Stimulated activated CD8-positive, alpha-beta memory T cell treated with anti-CD3 and anti-CD28 coated beads, Interleukin-7, amount 100 ng/mL, for 48 hours (primary cell): Measurements from ENCODE around the gene IL21R.
"Not testable (repeated sequence)": the region's sequence is repeated elsewhere in the genome, so short reads cannot be mapped to it uniquely, and the experiment has no call there.

Experiments used
- DNase-seq, 2 donors: peaks; one replicate each; pipeline ENCODE4 v3.0.0-alpha.2; 2020; ENCODE audit warnings: low read depth in 1 of 2; ENCODE audit errors: extremely low read depth in 1 of 2

Gene IL21R

DNA sequence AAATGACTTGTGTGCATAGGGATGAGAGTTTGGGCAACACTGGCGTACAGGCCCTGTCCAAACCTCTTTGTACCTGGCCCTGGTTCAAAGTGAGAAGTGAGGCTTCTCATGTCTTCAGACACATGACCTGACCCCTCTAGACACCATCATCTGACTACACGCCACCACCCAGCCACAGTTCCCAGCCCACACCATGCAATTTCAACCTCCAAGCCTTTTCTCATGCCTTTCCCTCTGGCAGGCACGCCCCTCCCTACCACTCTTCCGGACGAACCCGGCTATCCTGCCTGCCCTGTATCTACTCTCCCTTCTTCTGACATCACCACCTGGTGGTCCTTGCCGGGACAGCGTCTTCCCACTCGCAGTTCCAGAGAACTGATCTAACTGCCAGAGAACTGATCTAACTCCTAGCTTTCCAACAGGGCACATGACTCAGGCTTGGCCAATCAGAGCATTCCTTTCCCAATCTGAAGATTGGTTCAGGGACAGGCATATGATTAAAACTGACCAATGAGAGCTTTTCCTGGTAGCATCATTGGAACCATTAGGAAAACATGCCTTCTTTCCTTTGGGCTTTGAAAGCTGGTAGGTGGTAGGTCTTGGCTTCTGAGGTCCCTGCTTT lies 27.1 kb upstream of the IL21R start:
- DNase-seq, result no peak

DNA sequence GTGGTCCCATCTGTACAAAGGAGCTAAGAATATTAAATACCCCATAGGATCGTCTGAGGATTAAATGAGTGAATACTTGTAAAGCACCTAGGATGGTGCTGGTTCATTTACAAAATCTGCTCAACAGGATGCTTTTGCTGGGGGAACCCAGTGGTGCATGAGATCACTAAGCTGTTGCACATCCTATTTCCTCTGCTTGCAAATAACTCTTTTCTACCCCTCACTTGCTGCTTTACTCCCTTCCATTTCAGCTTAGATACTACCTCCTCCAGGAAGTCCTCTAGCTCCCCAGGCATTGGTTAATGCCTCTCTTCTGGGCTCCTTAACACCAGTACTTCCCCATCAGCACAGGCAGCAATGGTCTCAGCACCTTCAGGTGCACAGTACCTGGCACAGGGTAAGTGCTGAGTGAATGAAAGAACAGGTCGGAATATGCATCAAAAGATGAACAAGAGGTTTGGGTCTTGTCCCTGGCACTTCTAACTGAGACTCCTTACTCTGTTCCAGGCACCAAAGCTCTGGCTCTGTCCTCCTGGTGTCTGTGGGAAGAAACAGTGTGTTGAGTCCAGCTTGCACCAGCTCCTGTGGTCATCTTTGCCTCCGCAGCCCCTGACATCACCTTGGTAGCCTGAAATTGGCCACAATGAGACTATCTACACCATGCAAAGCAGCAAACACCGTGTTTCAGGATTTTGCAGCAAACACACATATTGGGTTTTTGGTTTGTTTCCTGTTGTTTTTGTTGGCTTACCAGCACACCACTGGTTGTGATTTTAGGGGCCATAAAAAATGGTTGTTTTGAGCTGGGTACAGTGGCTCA lies 24.1 kb upstream of the IL21R start:
- no peak for DNase-seq

DNA sequence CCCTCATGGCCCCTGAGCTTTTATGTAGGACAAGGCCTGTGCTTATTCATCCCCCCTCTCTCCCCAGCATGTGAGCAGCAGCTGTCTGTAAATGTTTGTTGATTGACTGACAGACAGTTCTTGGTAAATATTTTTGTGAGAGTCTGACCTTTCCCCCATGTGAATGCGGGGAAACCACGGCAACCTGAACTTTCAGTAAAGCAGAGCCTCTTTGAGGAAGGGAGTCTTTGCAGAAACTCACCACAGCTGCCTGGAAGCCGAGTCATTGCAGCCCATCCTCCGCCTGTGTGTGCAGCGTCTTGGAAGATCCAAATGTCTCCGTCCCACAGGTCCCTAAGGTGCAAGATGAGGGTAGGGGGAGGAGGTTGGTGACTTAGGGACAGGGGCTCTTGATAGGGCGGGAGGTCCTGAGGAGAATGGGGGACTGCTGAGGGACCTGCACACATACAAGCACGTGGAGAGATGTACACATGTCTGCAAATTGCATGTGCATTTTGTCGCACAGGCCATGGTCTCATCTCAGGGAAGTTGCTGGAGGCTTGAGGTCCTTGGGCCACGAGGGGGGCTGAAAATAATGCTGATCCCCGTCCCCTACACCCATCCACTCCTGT lies 23.0 kb upstream of the IL21R start:
- no peak for DNase-seq

DNA sequence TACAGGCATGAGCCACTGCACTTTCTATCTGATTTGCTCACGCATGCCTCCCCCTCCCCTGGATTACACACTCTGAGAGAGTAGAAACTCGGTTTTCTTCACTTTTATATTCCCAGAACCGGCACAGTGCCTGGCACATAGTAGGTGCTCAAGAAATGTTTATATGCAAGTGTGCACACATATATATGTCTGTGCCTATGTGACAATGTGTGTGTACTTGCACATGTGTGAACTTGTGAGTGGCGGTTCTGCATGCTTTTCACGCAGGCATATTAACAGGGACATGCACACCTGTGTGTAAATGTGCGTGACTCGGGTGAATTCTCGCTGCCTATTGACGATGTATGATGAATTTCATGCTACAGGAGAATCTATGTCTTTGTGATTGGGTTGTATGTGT lies 22.1 kb upstream of the IL21R start:
- no peak for DNase-seq

DNA sequence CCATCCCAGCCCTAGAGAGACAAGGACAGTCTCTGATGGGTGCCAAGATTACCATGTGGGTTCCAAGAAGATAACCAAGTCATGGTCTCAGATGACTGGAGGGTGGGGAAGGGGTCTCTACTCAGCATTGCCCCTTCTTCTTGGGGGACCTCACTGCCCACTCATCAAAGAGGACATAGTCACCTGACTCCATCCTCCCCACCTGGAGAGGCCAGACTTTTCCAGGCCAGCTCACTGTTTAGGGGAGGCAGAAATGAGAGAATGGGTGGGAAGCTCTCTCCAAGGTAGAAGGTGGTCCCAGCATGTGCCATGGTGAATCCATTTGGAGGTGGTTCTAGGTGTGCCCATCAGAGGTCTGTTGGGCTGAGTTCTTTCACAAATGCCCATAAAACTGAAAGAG lies 20.7 kb upstream of the IL21R start:
- DNase-seq, result no peak

DNA sequence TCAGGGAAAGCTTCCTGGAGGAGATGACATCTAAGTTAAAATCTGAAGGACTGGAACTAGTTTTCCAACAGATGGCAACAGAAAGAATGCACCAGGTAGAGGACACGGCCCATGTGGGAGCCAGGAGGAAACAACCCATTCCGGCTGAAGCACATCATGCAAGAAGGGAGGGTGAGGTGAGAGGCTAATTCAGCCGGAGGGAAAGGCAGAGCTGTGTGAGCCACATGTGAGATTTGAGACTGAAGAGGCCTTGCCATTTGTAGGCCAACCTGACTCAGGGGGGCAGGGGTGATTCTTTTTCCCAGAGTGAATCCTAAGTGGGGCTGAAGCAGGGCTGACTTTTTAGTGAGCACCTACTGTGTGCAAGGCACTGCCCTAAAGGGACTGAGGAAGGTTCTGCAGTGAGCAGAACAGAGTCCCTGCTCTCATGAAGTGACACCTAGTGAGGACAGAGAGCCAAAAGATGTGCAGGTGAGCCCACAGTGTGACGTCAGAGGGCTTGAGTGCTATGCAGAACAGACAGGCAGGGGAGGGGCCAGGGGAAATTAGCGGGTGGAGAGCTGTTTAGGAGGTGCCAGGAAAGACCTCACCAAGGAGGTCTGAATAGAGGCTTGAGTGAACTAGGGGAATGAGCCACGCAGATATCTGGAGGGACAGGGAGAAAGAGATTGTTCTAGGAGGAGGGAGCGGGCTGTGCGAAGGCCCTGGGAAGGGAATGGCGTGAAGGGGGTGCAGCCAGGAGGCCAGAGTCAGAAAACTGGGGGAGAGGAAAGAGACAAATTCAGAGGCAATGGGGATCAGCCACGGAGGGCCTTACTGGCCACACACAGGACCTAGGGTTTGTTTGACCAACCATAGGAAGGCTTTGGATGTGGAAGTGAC lies 19.8 kb upstream of the IL21R start:
- DNase-seq, result no peak

DNA sequence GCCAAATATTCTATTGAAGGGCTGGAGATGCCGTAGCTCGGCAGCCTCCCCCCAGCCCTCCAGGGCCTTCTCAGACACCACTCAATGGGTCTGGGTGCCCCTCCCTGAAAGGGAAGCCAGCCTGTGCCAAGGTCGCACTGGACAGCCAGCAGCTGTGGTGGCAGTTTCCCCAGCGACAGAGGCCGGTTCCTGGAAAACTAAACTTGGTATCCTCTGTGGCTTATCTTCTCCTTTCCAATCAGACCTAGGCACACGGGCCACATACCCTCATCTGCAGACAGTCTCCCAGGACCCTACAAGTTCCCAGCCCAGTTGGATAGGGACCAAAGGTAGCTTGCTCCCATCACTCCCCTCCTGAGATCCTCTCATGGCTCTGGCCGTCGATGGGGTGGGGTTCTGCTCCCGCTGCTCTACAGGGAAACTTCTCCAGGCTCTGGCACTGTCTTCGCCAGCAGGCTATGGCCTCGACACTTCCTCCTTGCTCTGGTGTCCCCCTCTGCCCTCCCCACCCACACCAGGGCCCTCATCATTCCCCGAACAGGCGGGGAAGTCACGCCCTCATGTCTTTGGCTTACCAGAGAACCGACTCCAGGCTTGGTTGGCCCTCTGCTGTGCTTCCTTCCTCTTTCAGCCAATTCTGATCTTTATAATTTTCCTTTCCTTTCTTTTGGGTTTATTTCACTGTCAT lies 18.3 kb upstream of the IL21R start:
- no peak for DNase-seq

DNA sequence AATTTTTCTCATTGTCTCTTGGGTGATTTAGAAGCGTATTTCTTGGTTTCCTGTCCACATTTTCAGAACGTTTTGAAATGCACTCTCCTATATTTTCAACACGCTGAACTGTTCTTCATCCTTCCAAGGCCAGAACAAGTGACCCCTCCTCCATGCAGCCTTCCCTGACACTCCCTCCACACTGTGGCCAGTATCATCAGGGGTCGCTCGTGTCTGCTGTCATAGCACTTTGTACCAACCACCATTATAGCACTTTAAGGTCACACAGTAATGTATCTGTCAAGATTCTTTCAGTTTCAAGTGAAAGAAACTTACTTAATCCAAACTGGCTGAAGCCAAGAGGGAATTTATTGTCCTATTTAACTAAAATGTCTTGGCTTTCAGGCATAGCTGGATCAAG lies 17.5 kb upstream of the IL21R start:
- DNase-seq, result no peak

DNA sequence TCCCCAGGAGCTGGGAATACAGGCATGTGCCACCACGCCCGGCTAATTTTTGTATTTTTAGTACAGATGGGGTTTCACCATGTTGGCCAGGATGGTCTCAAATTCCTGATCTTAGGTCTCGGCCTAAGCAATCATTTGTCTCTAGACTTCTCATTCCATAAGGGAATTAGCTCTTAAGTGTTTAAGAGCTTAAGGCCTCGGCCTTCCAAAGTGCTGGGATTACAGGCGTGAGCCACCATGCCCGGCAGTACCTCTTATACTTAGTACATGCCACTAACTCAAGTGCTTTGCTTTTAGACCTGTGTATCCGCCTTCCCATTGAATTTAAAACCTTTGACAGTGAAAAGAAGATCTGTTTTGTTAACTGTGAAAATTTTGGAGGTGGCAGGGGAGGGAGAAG lies 16.6 kb upstream of the IL21R start:
- no peak for DNase-seq

DNA sequence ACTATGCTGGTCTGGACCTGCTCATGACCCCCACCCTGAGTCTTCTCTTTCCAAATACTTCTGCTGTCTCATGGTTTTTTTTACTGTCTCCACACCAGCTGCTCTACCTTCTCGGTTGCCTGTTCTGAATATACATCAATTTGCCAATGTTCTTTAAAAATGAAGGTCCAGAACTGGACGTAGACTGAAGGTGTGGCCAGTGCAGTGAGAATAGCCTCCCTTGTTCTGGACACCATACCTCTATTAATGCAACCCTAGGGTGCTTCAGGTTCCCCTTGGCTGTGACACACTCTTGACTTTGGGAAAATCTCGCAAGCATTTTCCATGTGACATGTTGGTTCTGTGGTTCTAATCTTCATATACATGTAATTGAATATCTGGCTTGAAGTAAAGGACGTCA lies 15.3 kb upstream of the IL21R start:
- no peak for DNase-seq

DNA sequence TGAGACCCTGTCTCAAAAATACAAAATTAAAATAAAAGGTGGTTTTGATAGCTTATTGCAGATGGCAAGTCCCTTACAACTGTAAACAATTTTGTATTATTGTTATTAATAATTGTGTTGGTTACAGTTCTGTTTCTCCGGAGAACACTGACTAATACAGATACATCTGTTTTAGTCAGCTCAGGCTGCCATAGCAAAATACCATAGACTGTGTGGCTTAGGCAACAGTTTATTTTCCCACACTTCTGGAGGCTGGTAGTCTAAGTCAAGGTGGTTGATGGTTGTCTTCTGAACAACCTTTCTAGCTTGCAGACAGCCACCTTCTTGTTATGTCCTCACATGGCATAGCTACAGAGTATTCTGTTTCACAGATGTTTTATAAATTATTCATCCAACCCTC lies 14.2 kb upstream of the IL21R start:
- DNase-seq, result no peak

DNA sequence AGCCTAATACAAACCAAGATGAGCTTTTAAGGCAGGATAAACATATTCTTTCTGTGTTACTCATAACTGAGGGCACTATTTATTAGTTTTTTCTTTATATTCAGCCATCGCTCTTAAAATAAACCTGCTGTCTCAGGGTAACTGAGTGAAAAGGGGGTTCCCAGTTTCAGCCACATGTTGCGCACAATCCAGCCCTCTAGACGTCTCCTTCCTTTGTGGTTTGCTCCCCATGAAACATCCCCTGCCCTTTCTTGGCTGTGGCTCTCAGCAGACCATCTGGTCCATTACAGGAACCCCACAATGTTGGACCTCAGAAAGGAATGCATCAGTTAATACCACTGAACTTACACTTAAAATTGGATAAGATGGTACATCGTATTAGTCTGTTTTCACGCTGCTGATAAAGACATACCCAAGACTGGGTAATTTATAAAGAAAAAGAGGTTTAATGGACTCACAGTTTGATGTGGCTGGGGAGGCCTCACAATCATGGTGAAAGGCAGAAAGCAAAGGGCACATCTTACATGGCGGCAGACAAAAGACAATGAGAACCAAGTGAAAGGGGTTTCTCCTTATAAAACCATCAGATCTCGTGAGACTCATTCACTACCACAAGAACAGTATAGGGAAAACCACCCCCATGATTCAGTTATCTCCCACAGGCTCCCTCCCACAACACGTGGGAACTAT lies 12.6 kb upstream of the IL21R start:
- no peak for DNase-seq

DNA sequence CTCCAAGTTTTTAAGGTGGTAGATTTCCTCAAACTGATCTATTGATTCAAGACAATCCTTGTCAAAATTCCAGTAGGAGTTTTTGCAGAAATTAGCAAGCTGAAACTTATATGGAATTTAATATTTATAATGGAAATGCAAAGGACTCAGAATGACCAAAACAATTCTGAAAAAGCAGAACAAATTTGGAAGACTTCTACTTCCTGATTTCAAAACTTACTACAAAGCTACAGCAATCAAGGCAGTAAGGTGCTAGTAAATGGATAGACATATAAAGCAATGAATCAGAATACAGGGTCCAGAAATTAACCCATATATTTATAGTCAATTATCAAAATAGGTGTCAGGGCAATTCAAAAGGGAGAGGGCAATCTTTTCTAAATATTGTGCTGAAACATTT lies 11.8 kb upstream of the IL21R start:
- DNase-seq, result no peak

DNA sequence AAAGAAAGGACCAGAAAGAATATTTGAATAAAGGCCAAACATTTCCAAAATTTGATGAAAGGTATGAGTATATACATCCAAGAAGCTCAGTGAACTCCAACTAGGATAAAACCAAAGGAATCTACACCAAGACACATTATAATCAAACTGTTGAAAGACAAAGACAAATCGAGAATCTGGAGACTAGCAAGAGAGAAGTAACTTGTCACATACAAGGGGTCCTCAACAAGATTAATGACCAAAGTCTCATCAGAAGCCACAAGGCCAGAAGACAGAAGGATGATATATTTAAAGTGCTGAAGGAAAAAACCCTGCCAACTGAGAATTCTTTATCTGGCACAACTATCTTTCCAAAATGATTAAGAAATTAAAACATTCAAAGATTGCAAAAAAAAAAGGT lies 9.3 kb upstream of the IL21R start:
- DNase-seq, result no peak

DNA sequence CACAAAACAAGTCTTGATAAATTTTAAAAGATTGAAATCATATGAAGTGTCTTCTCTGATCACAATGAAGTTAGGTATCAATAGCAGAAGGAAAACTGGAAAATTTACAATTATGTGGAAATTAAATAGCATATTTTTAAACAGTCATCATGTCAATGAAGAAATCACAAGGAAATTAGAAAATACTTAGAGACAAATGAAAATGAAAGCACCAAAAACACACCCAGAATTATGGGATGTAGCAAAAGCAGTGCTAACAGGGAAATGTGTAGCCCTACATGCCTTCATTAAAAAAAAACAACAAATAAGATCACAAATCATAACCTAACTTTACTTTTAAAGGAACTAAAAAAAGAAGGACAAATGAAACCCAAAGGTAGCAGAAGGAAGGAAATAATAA lies 7.5 kb upstream of the IL21R start:
- DNase-seq, result no peak

DNA sequence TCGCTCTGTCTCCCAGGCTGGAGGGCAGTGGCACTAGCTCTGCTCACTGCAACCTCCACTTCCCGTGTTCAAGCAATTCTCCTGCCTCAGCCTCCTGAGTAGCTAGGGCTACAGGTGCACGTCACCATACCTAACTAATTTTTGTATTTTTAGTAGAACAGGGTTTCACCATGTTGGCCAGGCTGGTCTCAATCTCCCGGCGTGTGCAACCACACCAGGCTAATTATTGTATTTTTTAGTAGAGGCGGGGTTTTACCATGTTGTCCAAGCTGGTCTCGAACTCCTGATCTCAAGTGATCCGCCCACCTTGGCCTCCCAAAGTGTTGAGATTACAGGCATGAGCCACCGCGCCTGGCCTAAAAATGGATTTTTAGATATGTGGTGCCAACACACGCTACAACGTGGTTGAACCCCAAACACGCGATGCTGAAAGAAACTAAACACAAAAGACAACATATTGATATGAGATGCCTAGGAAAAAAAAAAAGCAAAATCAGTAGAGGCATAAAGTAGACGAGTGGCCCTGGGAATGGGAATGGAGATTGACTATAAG lies 3.6 kb upstream of the IL21R start:
- not testable (repeated sequence) for DNase-seq

DNA sequence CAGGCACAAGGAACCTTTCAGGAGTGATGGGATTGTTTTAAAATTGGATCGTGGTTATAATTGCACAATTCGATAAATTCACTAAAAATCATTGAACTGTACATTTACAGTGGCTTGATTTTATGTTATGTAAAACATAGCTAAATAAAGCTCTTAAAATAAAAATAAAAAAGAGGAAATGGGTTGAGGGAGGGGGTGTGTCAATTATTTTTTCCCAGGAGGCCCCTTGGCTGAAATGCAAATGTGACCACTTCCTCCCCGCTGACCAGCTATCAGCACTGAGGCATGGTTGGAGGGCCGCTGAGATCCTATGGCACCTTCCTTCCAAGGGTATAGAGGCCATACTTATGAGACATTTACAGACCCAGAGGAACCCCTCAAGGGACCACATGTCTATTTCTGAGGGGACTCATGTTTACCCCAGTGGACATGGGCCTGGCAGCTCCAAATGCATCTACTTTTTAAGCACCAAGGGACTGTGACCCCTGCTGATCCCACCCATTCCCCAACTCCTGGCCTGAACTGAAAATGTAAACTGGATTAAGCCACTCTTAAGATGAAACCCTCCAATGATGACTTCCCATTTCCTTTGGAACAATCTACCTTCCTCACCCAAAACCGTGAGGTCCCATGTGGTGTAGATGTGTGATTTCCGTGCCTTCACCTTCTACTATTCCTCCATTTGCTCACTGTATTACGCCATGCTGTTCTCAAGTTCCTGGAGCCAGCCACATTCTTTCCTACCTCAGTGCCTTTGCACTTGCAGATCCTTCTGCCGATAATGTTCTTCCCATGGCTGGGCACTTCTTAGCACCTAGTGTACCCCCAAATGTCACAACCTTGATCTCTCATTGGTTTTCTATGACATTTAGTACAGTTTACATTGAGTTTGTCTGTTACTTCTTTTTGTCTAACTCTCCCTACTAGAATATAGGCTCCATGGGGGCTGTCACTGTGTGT lies 2.8 kb upstream of the IL21R start:
- no peak for DNase-seq

DNA sequence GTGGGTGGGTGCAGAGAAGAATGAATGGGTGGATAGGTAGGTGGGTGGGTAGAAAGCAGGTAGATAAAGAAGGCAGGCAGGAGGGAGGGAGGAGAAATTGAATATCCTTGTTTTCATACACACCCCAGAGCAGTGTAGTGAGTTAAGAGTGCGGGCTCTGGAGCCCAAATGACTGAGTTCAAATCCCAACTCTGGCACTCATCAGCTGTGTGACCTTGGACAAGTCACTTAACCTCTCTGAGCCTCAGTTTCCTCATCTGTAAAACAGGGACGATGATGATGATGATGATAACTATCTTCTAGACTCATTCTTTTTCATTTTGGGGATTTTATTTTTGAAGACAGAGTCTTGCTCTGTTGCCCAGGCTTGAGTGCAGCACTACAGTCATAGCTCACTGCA lies 2.0 kb upstream of the IL21R start:
- DNase-seq, result no peak
